ENCODE measurements around the gene RNF220.

The RNF220 gene

DNA sequence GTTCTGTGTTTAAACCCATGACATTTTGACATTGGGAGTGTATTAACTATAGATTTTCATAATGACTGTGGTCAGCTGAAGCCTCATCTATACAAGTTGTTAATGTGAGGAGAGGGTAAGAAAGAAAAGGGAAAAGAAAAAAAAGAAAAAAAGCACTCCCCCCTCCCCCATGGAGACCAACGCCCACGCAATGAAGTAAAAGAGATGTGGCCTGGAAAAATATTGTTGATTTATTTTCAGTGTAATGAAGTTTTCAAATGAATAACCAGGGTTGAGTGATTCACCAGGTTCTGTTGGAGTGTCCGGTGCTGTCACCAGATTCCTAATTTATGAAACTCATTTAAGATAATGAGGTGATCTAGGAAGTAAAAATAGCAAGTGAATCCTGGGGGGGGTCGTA lies 4.7 kb downstream of the RNF220 start:
- Histone ChIP-seq H3K4me2 (ENCODE audit: low read length) (no peak overlapping the region), H4K20me1 (ENCODE audit: control insufficient read depth, insufficient read depth, low read depth, low read length) (no peaks in the 10 kb centered on the region), H3K4me1 (ENCODE audit: control insufficient read depth, low read length) (peaks cover 11% of the 10 kb centered on the region; the same call in 1 of the 2 replicates), H3K27ac (ENCODE audit: low read depth, low read length) (no peak overlapping the region), H3F3A (ENCODE audit: control insufficient read depth, insufficient read depth) (no peaks in the 10 kb centered on the region), H3K36me3 (ENCODE audit: control insufficient read depth, low read length) (no peaks in the 10 kb centered on the region), H3K9me2 (replicated peaks; ENCODE audit: control insufficient read depth, low read length) (no peaks in the 10 kb centered on the region), H3K9me3 (ENCODE audit: control insufficient read depth, insufficient read depth, low read length) (no peaks in the 10 kb centered on the region), H3K79me2 (ENCODE audit: control insufficient read depth, low read length) (no peaks in the 10 kb centered on the region), H3K27me3 (ENCODE audit: control insufficient read depth, low read length) (peaks cover 92% of the 10 kb centered on the region), H3K4me3 (ENCODE audit: low read length) (no peak overlapping the region)
- no peak for TF ChIP-seq EZH2phosphoT487 (IDR thresholded peaks at IDR 0.05; ENCODE audit: borderline replicate concordance, low read length)
- TF ChIP-seq, protein P1, sequence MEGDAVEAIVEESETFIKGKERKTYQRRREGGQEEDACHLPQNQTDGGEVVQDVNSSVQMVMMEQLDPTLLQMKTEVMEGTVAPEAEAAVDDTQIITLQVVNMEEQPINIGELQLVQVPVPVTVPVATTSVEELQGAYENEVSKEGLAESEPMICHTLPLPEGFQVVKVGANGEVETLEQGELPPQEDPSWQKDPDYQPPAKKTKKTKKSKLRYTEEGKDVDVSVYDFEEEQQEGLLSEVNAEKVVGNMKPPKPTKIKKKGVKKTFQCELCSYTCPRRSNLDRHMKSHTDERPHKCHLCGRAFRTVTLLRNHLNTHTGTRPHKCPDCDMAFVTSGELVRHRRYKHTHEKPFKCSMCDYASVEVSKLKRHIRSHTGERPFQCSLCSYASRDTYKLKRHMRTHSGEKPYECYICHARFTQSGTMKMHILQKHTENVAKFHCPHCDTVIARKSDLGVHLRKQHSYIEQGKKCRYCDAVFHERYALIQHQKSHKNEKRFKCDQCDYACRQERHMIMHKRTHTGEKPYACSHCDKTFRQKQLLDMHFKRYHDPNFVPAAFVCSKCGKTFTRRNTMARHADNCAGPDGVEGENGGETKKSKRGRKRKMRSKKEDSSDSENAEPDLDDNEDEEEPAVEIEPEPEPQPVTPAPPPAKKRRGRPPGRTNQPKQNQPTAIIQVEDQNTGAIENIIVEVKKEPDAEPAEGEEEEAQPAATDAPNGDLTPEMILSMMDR (IDR thresholded peaks at IDR 0.05; ENCODE audit: low read depth, low read length, poor library complexity, severe bottlenecking), result no peak

DNA sequence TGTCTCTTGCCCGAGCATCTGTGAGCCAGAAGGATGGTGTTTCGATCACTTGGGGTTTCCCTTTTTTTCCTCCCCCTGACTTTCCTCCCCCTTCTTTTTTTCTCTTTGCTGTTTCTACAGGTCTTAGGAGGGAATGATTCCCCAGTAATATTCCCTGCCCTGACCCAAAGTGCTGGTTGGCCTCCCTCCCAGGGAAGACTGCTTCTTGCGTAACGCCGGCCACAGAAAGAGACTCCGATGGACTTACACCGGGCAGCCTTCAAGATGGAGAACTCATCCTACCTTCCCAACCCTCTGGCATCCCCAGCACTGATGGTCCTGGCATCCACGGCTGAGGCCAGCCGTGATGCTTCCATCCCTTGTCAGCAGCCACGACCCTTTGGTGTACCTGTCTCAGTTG lies 6.8 kb downstream of the RNF220 start:
- H3K4me2 ChIP-seq (ENCODE audit: low read length), result no peak overlapping the region
- H3K27ac ChIP-seq (ENCODE audit: low read depth, low read length), result no peak overlapping the region
- no peak overlapping the region for H3K4me3 ChIP-seq (ENCODE audit: low read length)
- no peaks in the 10 kb centered on the region for H3K9me3 ChIP-seq (ENCODE audit: control insufficient read depth, insufficient read depth, low read length)
- no peaks in the 10 kb centered on the region for H3K4me1 ChIP-seq (ENCODE audit: control insufficient read depth, low read length)
- H3K79me2 ChIP-seq (ENCODE audit: control insufficient read depth, low read length), result no peaks in the 10 kb centered on the region
- H3F3A ChIP-seq (ENCODE audit: control insufficient read depth, insufficient read depth), result no peaks in the 10 kb centered on the region
- H3K27me3 ChIP-seq (ENCODE audit: control insufficient read depth, low read length), result peaks cover 89% of the 10 kb centered on the region
- TF ChIP-seq EZH2phosphoT487 (IDR thresholded peaks at IDR 0.05; ENCODE audit: borderline replicate concordance, low read length), result no peak
- TF ChIP-seq, protein P1 (IDR thresholded peaks at IDR 0.05; ENCODE audit: low read depth, low read length, poor library complexity, severe bottlenecking), result no peak
- no peaks in the 10 kb centered on the region for H3K36me3 ChIP-seq (ENCODE audit: control insufficient read depth, low read length)
- H4K20me1 ChIP-seq (ENCODE audit: control insufficient read depth, insufficient read depth, low read depth, low read length), result no peaks in the 10 kb centered on the region
- H3K9me2 ChIP-seq (replicated peaks; ENCODE audit: control insufficient read depth, low read length), result no peaks in the 10 kb centered on the region

DNA sequence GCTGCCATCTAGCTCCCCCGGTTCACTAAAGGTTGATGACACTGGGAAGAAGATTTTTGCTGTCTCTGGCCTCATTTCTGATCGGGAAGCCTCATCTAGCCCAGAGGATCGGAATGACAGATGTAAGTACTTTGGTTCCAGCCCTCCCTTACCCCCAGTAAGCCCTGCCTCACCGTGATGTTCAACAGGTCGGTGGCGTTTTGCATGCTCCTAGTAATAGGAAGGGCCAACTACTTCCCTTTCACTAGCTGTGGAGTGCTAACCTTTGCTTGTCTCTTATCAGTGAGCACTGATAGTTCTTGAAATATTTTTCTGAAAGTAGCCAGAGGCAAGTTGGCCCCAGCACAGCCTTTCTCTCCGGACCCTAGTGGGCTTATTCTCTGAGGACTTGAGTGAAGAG lies 7.5 kb downstream of the RNF220 start:
- no peaks in the 10 kb centered on the region for H3K9me3 ChIP-seq (ENCODE audit: control insufficient read depth, insufficient read depth, low read length)
- no peaks in the 10 kb centered on the region for H3K36me3 ChIP-seq (ENCODE audit: control insufficient read depth, low read length)
- no peak overlapping the region for H3K27ac ChIP-seq (ENCODE audit: low read depth, low read length)
- H3F3A ChIP-seq (ENCODE audit: control insufficient read depth, insufficient read depth), result no peaks in the 10 kb centered on the region
- no peak overlapping the region for H3K4me3 ChIP-seq (ENCODE audit: low read length)
- peaks cover 91% of the 10 kb centered on the region for H3K27me3 ChIP-seq (ENCODE audit: control insufficient read depth, low read length)
- H4K20me1 ChIP-seq (ENCODE audit: control insufficient read depth, insufficient read depth, low read depth, low read length), result no peaks in the 10 kb centered on the region
- TF ChIP-seq EZH2phosphoT487 (IDR thresholded peaks at IDR 0.05; ENCODE audit: borderline replicate concordance, low read length), result no peak
- TF ChIP-seq, protein P1 (IDR thresholded peaks at IDR 0.05; ENCODE audit: low read depth, low read length, poor library complexity, severe bottlenecking), result no peak
- no peaks in the 10 kb centered on the region for H3K4me1 ChIP-seq (ENCODE audit: control insufficient read depth, low read length)
- H3K79me2 ChIP-seq (ENCODE audit: control insufficient read depth, low read length), result no peaks in the 10 kb centered on the region
- H3K9me2 ChIP-seq (replicated peaks; ENCODE audit: control insufficient read depth, low read length), result no peaks in the 10 kb centered on the region
- H3K4me2 ChIP-seq (ENCODE audit: low read length), result no peak overlapping the region

DNA sequence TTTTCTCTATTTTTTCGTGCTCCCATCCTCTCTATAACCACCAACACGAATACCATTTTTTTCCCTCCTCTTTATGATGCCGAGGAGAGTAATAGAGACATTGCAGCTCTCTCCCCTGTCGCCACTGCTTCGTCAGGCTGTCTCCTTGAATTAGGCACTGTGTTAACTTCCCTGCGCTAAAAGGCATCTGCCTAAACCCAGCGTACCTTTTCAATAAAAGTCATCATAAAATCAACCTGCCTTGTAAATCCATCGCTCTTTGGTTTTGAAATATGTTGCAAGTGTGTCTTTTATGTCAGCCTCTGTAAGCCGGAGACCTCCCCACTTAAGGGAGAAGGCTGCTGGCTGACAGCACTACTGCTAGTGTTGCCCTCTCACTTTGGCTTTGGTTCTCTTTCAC lies 8.7 kb downstream of the RNF220 start:
- no peak overlapping the region for H3K4me2 ChIP-seq (ENCODE audit: low read length)
- H3K9me2 ChIP-seq (replicated peaks; ENCODE audit: control insufficient read depth, low read length), result no peaks in the 10 kb centered on the region
- no peaks in the 10 kb centered on the region for H3K79me2 ChIP-seq (ENCODE audit: control insufficient read depth, low read length)
- H3K27me3 ChIP-seq (ENCODE audit: control insufficient read depth, low read length), result peaks cover 82% of the 10 kb centered on the region
- no peaks in the 10 kb centered on the region for H3K4me1 ChIP-seq (ENCODE audit: control insufficient read depth, low read length)
- H3K27ac ChIP-seq (ENCODE audit: low read depth, low read length), result no peak overlapping the region
- no peaks in the 10 kb centered on the region for H3K36me3 ChIP-seq (ENCODE audit: control insufficient read depth, low read length)
- no peaks in the 10 kb centered on the region for H4K20me1 ChIP-seq (ENCODE audit: control insufficient read depth, insufficient read depth, low read depth, low read length)
- H3F3A ChIP-seq (ENCODE audit: control insufficient read depth, insufficient read depth), result no peaks in the 10 kb centered on the region
- H3K9me3 ChIP-seq (ENCODE audit: control insufficient read depth, insufficient read depth, low read length), result no peaks in the 10 kb centered on the region
- TF ChIP-seq, protein P1 (IDR thresholded peaks at IDR 0.05; ENCODE audit: low read depth, low read length, poor library complexity, severe bottlenecking), result no peak
- TF ChIP-seq EZH2phosphoT487 (IDR thresholded peaks at IDR 0.05; ENCODE audit: borderline replicate concordance, low read length), result no peak
- no peak overlapping the region for H3K4me3 ChIP-seq (ENCODE audit: low read length)
